ENCODE results near the gene ITPRIPL1.

The ITPRIPL1 gene

GRCh38 chr2:96344011-96344410 is 18.9 kb downstream of the ITPRIPL1 start:
- Histone ChIP-seq H3K36me3 (ENCODE audit: insufficient read depth, low read length) (peaks cover 82% of the 10 kb centered on the region), H3F3A (ENCODE audit: insufficient read depth, low read length) (no peaks in the 10 kb centered on the region), H3K9me3 (ENCODE audit: low read length) (no peaks in the 10 kb centered on the region), H3K27me3 (ENCODE audit: insufficient read depth, low read length) (no peaks in the 10 kb centered on the region), H4K20me1 (ENCODE audit: insufficient read depth, low read length) (no peaks in the 10 kb centered on the region), H2AFZ (ENCODE audit: low read length) (no peak overlapping the region), H3K9ac (ENCODE audit: low read length) (no peak overlapping the region), H3K4me3 (ENCODE audit: low read depth, low read length, poor library complexity, severe bottlenecking) (no peak overlapping the region), H3K4me1 (ENCODE audit: insufficient read depth, low read length, severe bottlenecking) (peaks cover 16% of the 10 kb centered on the region), H3K4me2 (ENCODE audit: low read length) (no peak overlapping the region), H3K27ac (ENCODE audit: low read depth, low read length, poor library complexity, severe bottlenecking) (peak overlapping the region; percentile 35), H3K79me2 (ENCODE audit: insufficient read depth, low read length) (peaks cover 21% of the 10 kb centered on the region), H3K9me2 (ENCODE audit: low read depth, low read length) (no peaks in the 10 kb centered on the region)
- TF ChIP-seq CTCF (IDR thresholded peaks at IDR 0.05; ENCODE audit: low read length), result no peak
- no peak for TF ChIP-seq EZH2 (IDR thresholded peaks at IDR 0.05; ENCODE audit: borderline replicate concordance, low read length)

GRCh38 chr2:96345438-96345837 is 20.3 kb downstream of the ITPRIPL1 start:
- H3K27ac ChIP-seq (ENCODE audit: low read depth, low read length, poor library complexity, severe bottlenecking), result no peak overlapping the region
- peaks cover 94% of the 10 kb centered on the region for H3K36me3 ChIP-seq (ENCODE audit: insufficient read depth, low read length)
- H3K79me2 ChIP-seq (ENCODE audit: insufficient read depth, low read length), result peaks cover 12% of the 10 kb centered on the region

GRCh38 chr2:96345868-96346462 is 20.8 kb downstream of the ITPRIPL1 start:
- H3K9ac ChIP-seq (ENCODE audit: low read length), result no peak overlapping the region
- peaks cover 16% of the 10 kb centered on the region for H3K4me1 ChIP-seq (ENCODE audit: insufficient read depth, low read length, severe bottlenecking)
- no peaks in the 10 kb centered on the region for H3K27me3 ChIP-seq (ENCODE audit: insufficient read depth, low read length)
- no peaks in the 10 kb centered on the region for H3K9me3 ChIP-seq (ENCODE audit: low read length)
- no peaks in the 10 kb centered on the region for H3F3A ChIP-seq (ENCODE audit: insufficient read depth, low read length)
- no peaks in the 10 kb centered on the region for H3K9me2 ChIP-seq (ENCODE audit: low read depth, low read length)
- no peak overlapping the region for H3K4me2 ChIP-seq (ENCODE audit: low read length)
- no peak for TF ChIP-seq CTCF (IDR thresholded peaks at IDR 0.05; ENCODE audit: low read length)
- no peak for TF ChIP-seq EZH2 (IDR thresholded peaks at IDR 0.05; ENCODE audit: borderline replicate concordance, low read length)
- no peak overlapping the region for H3K4me3 ChIP-seq (ENCODE audit: low read depth, low read length, poor library complexity, severe bottlenecking)
- H2AFZ ChIP-seq (ENCODE audit: low read length), result no peak overlapping the region
- H3K27ac ChIP-seq (ENCODE audit: low read depth, low read length, poor library complexity, severe bottlenecking), result no peak overlapping the region
- peaks cover 99% of the 10 kb centered on the region for H3K36me3 ChIP-seq (ENCODE audit: insufficient read depth, low read length)
- peaks cover 7% of the 10 kb centered on the region; the same call in 1 of the 2 replicates for H3K79me2 ChIP-seq (ENCODE audit: insufficient read depth, low read length)
- no peaks in the 10 kb centered on the region for H4K20me1 ChIP-seq (ENCODE audit: insufficient read depth, low read length)

More at GRCh38 chr2:96345438-96345837, 20.3 kb downstream of the ITPRIPL1 start:
- H3K4me2 ChIP-seq (ENCODE audit: low read length), result no peak overlapping the region
- TF ChIP-seq EZH2 (IDR thresholded peaks at IDR 0.05; ENCODE audit: borderline replicate concordance, low read length) (no peak), CTCF (IDR thresholded peaks at IDR 0.05; ENCODE audit: low read length) (peak; percentile 16; the same call in 1 of the 2 replicates)
- H3F3A ChIP-seq (ENCODE audit: insufficient read depth, low read length), result no peaks in the 10 kb centered on the region
- no peak overlapping the region for H3K9ac ChIP-seq (ENCODE audit: low read length)
- no peaks in the 10 kb centered on the region for H3K9me2 ChIP-seq (ENCODE audit: low read depth, low read length)
- no peak overlapping the region for H2AFZ ChIP-seq (ENCODE audit: low read length)
- H3K4me3 ChIP-seq (ENCODE audit: low read depth, low read length, poor library complexity, severe bottlenecking), result no peak overlapping the region
- no peaks in the 10 kb centered on the region for H3K27me3 ChIP-seq (ENCODE audit: insufficient read depth, low read length)
- no peaks in the 10 kb centered on the region for H3K9me3 ChIP-seq (ENCODE audit: low read length)
- no peaks in the 10 kb centered on the region for H4K20me1 ChIP-seq (ENCODE audit: insufficient read depth, low read length)
- peaks cover 16% of the 10 kb centered on the region for H3K4me1 ChIP-seq (ENCODE audit: insufficient read depth, low read length, severe bottlenecking)
